Activated CD4-positive, alpha-beta T cell treated with anti-CD3 and anti-CD28 coated beads for 4 hours (primary cell): ENCODE measurements around the gene HNRNPU.

Source experiments
- DNase-seq, 2 donors: peaks; one replicate each; pipeline ENCODE4 v3.0.0-alpha.2; 2020

Gene HNRNPU

DNA sequence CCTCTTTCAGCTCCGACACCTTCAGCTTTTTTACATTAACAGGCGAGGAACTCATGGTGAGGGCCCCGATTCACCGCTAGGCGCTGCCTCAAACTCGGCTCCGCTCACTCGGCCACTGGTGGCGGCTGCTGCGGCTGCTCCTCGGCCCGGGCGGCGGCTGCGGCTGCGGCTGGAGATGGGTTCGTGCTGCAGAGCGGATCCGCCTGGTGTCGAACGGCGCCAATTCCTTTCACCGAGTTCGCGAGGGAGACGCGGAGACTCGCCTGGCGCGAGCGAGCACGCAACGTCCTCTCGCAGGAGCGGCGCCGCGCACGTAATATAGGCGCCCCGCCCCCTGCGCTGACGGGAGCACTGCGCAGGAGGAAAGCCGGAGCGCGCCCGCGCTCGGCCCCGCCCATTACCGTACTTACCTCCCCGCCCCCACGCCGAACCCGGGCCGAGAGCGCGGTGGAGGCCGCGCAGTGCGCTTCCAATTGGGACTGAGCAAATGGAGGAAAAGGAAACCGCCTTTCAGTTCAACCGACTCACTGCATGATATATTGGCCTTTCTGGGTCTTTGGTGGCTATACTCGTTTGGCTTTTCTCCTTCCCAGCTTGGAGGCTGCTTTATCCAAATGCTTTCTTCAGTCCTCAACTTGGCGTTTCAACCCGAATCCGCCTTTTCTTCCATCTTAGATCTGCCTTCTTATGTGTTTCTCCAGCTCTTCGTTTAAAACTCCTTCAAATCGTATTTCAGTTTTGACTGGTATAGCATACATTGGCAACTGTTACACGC is at the start of gene HNRNPU:
HNRNPU (minus strand) TSS at position 291 of the 775 bp plus-strand sequence; CDS start at position 55, 236 bp downstream.
- DNase-seq = peak; percentile 95 to 96

GRCh38 chr1:244913806-244914205 is 49.5 kb upstream of the HNRNPU start:
- no peak for DNase-seq

DNA sequence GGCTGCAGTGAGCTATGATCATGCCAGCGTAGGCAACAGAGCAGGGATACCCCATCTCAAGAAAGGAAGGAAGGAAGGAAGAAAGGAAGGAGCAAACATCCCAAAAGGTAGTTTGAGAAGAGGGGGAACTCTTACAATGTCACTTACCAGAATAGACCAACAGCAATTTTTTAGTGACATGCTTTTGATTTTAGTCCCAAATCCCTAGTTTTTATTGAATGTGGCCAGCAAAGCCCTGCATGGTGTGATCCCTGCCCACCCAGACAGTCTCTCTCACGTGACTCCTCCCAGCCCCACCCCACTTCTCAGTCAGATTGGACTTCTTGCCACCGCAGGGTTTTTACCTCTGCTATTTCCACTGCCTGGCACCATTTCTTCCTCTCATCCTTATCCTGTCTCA is 39.8 kb upstream of the HNRNPU start:
- DNase-seq = no peak

DNA sequence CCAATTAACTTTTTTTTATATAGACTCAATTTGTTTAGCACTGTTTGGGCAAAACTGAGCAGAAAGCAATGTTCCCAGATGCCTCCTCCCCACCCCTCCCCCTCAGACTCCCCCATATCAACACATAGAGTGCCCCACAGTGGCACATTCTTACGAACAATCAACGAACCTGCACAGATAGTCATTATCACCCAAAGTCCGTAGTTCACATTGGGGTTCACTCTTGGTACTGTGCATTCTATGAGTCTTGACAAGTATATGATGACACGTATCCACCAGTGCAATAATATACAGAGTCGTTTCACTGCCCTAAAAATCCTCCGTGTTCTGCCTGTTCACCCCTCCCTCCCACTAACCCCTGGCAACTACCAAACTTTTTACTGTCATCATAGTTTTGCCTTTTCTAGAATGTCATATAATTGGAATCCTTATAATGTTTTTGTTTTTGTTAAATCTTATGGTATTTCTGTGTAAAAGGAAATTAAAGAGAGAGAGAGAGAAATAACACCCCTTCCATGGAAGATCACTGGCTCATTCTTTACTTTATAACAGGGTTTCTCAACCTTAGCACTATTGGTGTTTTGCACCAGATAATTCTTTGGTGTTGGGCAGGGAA is 37.2 kb upstream of the HNRNPU start:
- DNase-seq = no peak

DNA sequence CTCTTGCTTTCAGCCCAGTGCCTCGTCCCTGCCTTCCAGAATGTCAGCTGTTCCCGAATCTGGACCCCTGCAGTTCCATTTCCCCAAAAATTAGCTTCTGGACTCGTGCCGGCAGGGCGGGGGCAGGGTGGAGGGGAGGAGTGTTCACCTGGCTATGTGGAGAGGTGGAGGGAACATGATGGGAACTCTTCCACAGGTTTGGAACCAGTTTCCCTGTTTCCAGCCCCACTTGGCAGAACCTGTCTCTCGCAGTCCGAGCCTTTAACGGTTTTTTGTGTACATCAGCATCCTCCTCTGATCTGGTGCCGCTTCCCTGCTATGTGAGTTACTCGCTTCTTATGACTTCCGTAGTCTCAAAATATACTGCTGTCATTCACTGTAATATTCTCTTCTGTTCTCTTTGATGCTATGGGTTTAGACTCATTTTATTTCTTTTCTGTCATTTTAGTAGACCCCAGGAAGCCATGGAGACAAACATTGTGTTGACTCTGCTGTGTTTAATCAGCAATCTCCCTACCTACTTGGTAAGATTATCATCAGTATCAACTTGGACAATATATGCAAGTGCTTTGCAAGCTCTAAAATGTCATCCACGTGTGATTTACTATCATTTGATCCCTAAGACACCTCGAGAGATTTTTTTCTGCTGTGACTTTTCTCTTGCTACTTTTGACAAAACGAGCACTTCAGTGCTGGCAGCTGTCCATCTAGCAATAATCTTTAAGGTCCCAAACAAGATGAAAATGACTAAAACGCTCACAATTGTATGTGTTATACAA is 33.3 kb upstream of the HNRNPU start:
- DNase-seq = no peak

- DNase-seq = no peak
Measured at GRCh38 chr1:244896550-244896949, 32.2 kb upstream of the HNRNPU start.

GRCh38 chr1:244893836-244894235 is 29.5 kb upstream of the HNRNPU start:
- no peak for DNase-seq

- DNase-seq = no peak
Measured at GRCh38 chr1:244887281-244887680, 22.9 kb upstream of the HNRNPU start.

DNA sequence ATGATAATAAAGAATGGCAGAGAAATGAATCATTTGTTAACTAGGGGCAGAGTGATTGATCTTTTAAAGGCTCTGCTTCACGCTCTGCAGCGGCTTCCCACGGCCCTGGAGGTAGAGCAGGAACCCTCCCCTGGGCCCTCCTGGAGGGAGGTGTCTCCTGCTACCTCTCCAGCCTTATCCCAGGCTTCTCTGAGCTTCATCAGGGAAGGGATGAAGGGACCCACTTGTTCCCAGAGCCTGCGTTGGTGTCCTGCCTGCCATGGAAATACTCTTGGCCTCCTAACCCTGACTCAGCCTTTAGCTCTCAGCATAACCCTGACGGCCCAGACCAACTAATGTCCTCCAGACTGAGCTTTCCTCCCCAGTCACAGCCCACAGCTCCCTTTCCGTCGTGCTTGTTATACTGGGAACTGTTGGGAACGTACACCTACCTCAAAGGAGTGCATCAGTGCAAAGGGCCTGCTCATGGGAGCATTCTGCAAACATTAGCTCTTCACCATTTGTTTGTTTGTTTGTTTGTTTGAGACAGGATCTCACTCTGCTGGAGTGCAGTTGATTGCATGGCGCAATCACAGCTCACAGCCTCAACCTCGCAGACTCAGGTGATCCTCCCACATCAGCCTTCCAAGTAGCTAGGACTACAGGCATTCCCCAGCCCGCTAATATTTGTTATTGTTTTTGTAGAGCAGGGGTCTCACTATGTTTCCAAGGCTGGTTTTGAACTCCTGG is 17.4 kb upstream of the HNRNPU start:
- DNase-seq = no peak

DNA sequence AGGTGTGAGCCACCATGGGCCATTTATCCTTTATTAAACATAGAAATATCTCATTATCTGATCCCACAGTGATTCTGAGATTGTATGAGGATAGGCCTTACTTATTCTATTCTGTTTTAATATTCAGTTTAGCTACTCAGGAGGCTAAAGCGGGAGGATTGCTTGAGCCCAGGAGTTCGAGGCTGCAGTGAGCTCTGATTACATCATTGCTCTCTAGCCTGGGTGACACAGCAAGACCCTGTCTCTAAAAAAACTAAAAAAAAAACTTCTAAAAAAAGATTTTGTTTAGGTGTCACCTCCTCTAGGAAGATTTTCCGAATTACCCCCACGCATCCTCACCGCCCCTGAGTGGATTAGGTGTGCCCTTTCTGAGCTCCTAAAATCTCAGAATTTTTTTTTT is 14.3 kb upstream of the HNRNPU start:
- no peak for DNase-seq

DNA sequence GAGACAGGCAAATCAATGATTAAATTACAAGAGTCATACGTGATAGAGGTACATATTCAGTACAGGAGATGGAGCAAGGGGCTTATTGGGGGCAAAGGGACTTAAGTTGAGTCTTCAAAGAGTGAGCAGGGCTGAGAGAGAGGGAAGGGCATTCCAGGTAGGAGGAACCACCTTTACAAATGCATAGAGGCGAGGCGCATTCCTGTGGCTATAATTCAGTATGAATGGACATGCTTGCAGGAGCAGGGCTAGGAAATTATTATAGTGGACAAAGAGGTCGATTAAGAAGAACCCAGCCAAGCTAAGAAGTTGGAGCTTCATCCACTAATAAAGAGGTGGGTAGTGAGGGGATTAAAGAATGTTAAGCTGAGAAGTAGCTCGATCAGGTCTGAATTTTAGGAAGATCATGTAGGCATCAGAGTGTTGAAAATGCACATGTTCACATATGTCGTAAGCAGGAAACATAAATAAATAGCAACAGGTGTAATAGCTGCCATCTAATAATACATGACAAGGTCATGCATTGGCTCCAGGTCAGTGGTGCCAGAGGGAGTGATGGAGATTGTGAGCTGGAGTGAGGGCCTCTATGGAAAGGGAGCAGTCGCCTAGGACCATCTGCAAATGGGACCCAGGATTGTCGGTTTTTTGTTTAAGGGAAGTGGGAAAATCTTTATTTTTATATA is 12.0 kb upstream of the HNRNPU start:
- no peak for DNase-seq

- DNase-seq = no peak
Measured at GRCh38 chr1:244874974-244875579, 10.7 kb upstream of the HNRNPU start.

DNA sequence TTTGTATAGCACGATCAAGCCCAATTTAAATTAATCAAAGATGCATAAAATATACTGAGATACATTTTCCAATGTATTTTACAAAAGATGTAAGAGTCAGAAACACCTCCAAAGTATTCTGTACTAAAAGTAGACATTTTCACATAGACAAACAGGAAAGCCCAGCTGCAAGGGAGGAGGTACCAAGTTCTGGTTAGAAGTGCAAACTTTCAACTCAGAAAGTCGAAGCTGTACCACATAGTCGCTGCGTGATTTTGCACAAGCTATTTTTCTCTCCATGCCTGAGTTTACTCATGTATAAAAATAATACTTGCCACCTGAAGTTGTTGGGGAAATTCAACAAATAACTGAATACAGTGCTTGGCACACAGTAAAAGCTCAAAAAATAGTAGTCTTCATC is 5.6 kb upstream of the HNRNPU start:
- no peak for DNase-seq

DNA sequence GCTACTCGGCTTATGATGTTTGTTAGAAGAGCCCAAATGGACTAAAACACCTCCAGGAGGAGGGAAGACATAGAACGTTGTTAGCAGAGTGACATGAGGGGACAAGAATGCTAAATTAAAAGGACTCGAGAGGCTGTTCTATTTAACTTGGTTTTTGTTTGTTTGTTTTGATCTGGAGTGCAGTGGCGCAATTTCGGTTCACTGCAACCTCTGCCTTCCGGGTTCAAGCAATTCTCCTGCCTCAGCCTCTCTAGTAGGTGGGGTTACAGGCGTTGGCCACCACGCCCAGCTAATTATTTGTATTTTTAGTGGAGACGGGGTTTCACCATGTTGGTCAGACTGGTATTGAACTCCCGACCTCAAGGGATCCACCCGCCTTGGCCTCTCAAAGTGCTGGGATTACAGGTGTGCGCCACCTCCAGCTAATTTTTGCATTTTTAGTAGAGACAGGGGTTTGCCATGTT is 5.1 kb upstream of the HNRNPU start:
- DNase-seq = no peak

GRCh38 chr1:244868484-244869363 is 4.4 kb upstream of the HNRNPU start:
- no peak for DNase-seq

DNA sequence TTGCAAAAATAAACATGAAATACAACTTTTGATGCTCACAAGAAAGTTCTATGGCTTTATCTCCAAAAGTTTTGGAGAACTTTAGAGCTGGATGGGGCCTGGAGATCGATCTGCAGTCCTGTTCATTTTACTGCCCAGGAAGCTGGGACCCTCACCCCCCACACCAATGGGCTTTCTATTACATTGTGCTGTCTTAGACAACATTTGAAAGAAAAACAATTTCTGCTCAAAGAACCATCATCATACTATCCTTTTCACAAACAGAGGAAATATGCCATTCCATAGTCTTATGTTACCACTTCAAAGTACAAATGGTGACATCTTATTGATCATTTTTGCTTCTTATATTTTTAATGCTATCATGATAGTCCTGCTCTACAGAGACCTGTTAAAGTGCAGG is 2.0 kb upstream of the HNRNPU start:
- DNase-seq = no peak

GRCh38 chr1:244865820-244866219 is 1.5 kb upstream of the HNRNPU start:
- DNase-seq = no peak

DNA sequence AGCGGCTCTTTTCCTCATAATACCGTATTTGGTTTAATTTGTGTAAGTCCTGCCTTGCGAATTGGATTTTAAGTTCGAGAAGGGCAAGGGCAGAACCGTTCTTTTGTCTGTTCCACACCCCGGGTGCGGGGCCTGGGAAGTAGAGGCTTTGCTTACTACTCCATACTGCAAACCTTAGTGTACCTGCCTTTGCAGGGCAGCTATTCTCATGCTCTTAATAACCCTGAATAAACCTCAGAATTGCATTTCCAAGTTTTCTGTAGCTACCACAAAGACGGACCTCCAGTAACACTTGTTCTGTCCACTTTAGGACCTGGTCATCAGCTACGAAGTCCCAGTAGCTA is 657 bp upstream of the HNRNPU start:
- DNase-seq = peak; percentile 16 to 30

DNA sequence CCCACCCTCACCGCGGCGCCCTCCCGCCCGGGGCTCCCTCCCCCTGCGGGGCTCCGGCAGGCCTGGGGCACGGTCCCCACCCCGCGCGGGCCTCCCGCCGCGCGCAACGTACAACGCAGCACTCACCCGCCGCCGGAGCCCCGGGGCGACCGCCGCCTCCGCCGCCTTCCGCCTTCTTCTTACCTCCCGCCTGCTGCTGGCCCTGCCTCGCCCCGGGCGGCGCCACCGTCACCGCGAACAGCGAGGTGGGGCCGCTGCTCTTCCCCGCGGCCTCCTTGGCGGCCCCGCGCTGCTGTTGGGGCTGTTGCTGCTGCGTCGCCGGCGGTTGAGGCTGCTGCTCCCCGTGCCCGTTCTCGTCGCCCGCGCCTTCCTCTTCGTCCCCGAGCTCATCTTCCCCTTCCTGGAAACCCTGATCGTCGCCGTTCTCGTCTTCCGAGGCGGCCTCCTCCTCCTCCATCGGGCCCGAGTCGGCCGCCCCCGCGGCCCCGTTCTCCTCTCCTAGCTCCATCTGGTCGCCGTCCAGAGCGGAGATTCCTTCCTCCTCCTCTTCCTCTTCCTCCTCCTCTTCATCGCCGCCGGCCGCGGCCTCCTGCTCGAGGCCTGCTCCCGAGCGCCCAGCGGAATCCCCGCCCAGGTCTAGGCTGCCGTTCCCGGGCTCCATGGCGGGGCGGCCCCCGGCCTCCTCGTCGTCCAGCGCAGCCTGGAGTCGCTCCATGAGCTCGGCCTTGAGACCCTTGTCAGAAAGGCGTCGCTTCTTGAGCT is 671 bp downstream of the HNRNPU start:
- peak in 1 of 2 donors; percentile 40 for DNase-seq
